22Rv1 (cell line): ENCODE results near the gene LEPR.

Experiments used
- CTCF ChIP-seq: fragments of 450-650 bp; IDR thresholded peaks from 2 replicates; pipeline ENCODE4 v1.5.1; 2017; ENCODE audit warnings: mild to moderate bottlenecking
- ZFX ChIP-seq: fragments of 450-650 bp; IDR thresholded peaks from 2 replicates; pipeline ENCODE4 v1.6.1; 2017; ENCODE audit warnings: antibody characterized with exemption, borderline replicate concordance

DNA sequence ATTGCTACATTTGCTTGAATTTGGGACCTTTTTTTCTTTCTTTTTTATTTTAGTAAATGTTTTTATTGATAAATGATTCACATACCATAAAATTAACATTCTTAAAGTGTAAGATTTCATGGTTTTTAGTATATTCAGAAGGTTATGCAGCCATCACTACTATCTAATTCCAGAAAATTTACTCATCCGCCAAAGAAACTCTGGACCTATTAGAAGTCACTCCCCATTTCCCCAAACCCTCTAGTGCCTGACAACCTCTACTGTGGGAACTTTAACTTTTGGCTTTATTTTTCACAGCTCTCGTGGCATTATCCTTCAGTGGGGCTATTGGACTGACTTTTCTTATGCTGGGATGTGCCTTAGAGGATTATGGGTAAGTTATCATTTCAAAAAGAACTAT is 4.5 kb downstream of the LEPR start:
- TF ChIP-seq CTCF = no peak
- TF ChIP-seq ZFX = no peak
